ENCODE results near the gene RWDD4.

Gene RWDD4

DNA sequence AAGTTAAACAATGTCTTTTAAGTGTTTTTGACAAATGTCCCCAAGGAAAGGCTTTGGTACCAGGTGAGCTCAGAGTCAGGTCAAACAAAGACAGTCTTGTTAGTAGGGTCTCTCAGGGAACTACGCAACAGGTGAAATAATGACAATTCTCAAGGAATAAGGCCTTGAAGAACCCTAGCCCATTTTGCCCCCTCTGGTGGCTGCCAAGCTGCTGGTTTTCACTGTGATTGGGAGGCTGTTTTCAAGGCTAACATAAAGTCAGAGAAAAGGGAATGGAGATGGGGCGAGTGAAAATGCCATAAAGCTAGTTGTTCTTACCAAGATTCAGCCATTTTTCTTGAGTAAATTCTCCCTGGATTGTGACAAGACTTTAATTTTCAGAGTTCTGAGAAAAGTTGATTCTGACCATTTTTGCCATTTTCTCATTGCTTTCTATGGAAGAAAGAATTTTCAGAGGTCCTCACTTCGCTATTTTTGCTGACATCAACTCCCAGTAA is 58.7 kb downstream of the RWDD4 start:
- H3K9ac ChIP-seq (ENCODE audit: low read depth, low read length): no peak overlapping the region
- H3K27ac ChIP-seq (ENCODE audit: low read length): no peak overlapping the region
- no peaks in the 10 kb centered on the region for H3K4me1 ChIP-seq (ENCODE audit: insufficient read depth, low read length)
- DNase-seq (no peak), ATAC-seq (ENCODE audit: insufficient read depth, low read depth) (no peak)
- no peaks in the 10 kb centered on the region for H3K27me3 ChIP-seq (ENCODE audit: insufficient read depth, low read length, poor library complexity)
- TF ChIP-seq EZH2 (IDR thresholded peaks at IDR 0.05; ENCODE audit: borderline replicate concordance, low read depth, low read length, severe bottlenecking): no peak
- TF ChIP-seq, protein P1, sequence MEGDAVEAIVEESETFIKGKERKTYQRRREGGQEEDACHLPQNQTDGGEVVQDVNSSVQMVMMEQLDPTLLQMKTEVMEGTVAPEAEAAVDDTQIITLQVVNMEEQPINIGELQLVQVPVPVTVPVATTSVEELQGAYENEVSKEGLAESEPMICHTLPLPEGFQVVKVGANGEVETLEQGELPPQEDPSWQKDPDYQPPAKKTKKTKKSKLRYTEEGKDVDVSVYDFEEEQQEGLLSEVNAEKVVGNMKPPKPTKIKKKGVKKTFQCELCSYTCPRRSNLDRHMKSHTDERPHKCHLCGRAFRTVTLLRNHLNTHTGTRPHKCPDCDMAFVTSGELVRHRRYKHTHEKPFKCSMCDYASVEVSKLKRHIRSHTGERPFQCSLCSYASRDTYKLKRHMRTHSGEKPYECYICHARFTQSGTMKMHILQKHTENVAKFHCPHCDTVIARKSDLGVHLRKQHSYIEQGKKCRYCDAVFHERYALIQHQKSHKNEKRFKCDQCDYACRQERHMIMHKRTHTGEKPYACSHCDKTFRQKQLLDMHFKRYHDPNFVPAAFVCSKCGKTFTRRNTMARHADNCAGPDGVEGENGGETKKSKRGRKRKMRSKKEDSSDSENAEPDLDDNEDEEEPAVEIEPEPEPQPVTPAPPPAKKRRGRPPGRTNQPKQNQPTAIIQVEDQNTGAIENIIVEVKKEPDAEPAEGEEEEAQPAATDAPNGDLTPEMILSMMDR (IDR thresholded peaks at IDR 0.05; ENCODE audit: borderline replicate concordance, extremely low read depth, low read length, poor library complexity, severe bottlenecking): peak; percentile 43
- no peak overlapping the region for H3K4me3 ChIP-seq (ENCODE audit: low read depth in 1 of 2, low read length in 2 of 2)
- H3K4me2 ChIP-seq (ENCODE audit: insufficient read depth, low read length): no peak overlapping the region
- H4K20me1 ChIP-seq (ENCODE audit: insufficient read depth, low read length): no peaks in the 10 kb centered on the region
- H3K36me3 ChIP-seq (ENCODE audit: insufficient read depth, low read length): no peaks in the 10 kb centered on the region
- H2AFZ ChIP-seq (ENCODE audit: low read depth, low read length): no peak overlapping the region
- H3K9me3 ChIP-seq (ENCODE audit: insufficient read depth, low read length, severe bottlenecking): no peaks in the 10 kb centered on the region
- H3K79me2 ChIP-seq (ENCODE audit: insufficient read depth, low read length): no peaks in the 10 kb centered on the region

DNA sequence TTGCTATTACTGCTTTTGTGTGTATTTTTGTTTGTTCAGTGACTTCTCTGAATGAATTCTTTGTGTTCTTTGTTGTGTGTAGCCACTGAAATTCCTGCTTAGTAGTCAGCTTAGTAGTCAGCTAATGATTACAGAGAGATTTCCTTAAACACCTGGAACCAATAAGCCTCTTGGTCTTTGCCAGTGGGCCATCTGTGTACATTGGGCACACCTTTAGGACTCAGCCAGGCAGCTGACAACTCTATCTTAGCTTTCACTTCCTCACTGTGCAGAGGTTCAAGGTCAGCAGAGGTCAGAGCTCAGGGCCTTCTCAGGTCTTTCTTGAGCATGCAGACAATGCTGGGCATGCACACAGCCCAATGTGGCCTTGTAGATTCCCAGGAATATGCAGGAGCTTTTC is 59.3 kb downstream of the RWDD4 start:
- Histone ChIP-seq H3K4me3 (ENCODE audit: low read depth in 1 of 2, low read length in 2 of 2) (no peak overlapping the region), H3K36me3 (ENCODE audit: insufficient read depth, low read length) (no peaks in the 10 kb centered on the region), H2AFZ (ENCODE audit: low read depth, low read length) (no peak overlapping the region), H3K27ac (ENCODE audit: low read length) (no peak overlapping the region), H3K9me3 (ENCODE audit: insufficient read depth, low read length, severe bottlenecking) (no peaks in the 10 kb centered on the region), H3K4me2 (ENCODE audit: insufficient read depth, low read length) (no peak overlapping the region), H3K79me2 (ENCODE audit: insufficient read depth, low read length) (no peaks in the 10 kb centered on the region), H3K27me3 (ENCODE audit: insufficient read depth, low read length, poor library complexity) (no peaks in the 10 kb centered on the region), H3K4me1 (ENCODE audit: insufficient read depth, low read length) (no peaks in the 10 kb centered on the region), H4K20me1 (ENCODE audit: insufficient read depth, low read length) (no peaks in the 10 kb centered on the region), H3K9ac (ENCODE audit: low read depth, low read length) (no peak overlapping the region)
- DNase-seq (no peak), ATAC-seq (ENCODE audit: insufficient read depth, low read depth) (no peak)
- TF ChIP-seq, protein P1 (IDR thresholded peaks at IDR 0.05; ENCODE audit: borderline replicate concordance, extremely low read depth, low read length, poor library complexity, severe bottlenecking): no peak
- no peak for TF ChIP-seq EZH2 (IDR thresholded peaks at IDR 0.05; ENCODE audit: borderline replicate concordance, low read depth, low read length, severe bottlenecking)

DNA sequence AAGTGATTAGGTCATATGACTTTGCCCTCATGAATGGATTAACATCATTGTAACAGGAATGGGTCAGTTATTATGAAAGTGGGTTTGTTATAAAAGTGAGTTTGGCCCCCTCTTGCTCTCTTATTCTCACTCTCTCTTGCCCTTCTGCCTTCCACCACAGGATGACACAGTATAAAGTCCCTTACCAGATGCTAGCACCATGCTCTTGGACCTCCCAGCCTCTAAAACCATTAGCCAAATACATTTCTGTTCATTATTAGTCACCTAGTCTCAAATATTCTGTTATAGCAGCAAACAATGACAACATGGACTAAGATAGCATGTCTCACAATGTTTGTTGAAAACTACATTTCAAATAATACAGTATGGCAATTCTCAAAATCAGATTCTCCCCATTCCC is 59.7 kb downstream of the RWDD4 start:
- Histone ChIP-seq H3K27ac (ENCODE audit: low read length) (no peak overlapping the region), H3K4me3 (ENCODE audit: low read depth in 1 of 2, low read length in 2 of 2) (no peak overlapping the region), H3K4me2 (ENCODE audit: insufficient read depth, low read length) (no peak overlapping the region), H4K20me1 (ENCODE audit: insufficient read depth, low read length) (no peaks in the 10 kb centered on the region), H3K27me3 (ENCODE audit: insufficient read depth, low read length, poor library complexity) (no peaks in the 10 kb centered on the region), H3K36me3 (ENCODE audit: insufficient read depth, low read length) (no peaks in the 10 kb centered on the region), H3K9ac (ENCODE audit: low read depth, low read length) (no peak overlapping the region), H3K79me2 (ENCODE audit: insufficient read depth, low read length) (no peaks in the 10 kb centered on the region), H3K9me3 (ENCODE audit: insufficient read depth, low read length, severe bottlenecking) (no peaks in the 10 kb centered on the region), H2AFZ (ENCODE audit: low read depth, low read length) (no peak overlapping the region), H3K4me1 (ENCODE audit: insufficient read depth, low read length) (no peaks in the 10 kb centered on the region)
- ATAC-seq (ENCODE audit: insufficient read depth, low read depth) (no peak), DNase-seq (no peak)
- no peak for TF ChIP-seq EZH2 (IDR thresholded peaks at IDR 0.05; ENCODE audit: borderline replicate concordance, low read depth, low read length, severe bottlenecking)
- TF ChIP-seq, protein P1 (IDR thresholded peaks at IDR 0.05; ENCODE audit: borderline replicate concordance, extremely low read depth, low read length, poor library complexity, severe bottlenecking): no peak

Measured in DND-41 (cell line).